Epithelial cell of alveolus of lung (primary cell): ENCODE measurements around the gene NUCB1. TPM values are rescaled to one million over a fixed set of nuclear protein-coding genes. Genes with fewer than 3 reads are reported as not detected.

Source experiments
- total RNA-seq: library from RNA; depleted of rRNA; stranded (reverse); fragments of >200 nt; gene quantifications from 2 replicates; pipeline ENCODE4 v1.2.1, GENCODE V29; 2015

Gene NUCB1
- total RNA-seq, result 337 and 467 TPM in 2 replicates

GRCh38 chr19:48899781-48900476 is at the start of gene NUCB1:
Gene NUCB1 (plus strand): TSS chr19:48900312. CDS start chr19:48900797, 485 bp downstream.

GRCh38 chr19:48868114-48868886 is 31.8 kb upstream of the NUCB1 start, which contains the start of gene PLEKHA4:
Gene PLEKHA4 (minus strand): TSS chr19:48868617. CDS start chr19:48867620, 997 bp downstream.

GRCh38 chr19:48872182-48872883 is 27.8 kb upstream of the NUCB1 start, which contains the start of gene PPP1R15A:
Gene PPP1R15A (plus strand): TSS chr19:48872421. CDS start chr19:48873234, 813 bp downstream.

GRCh38 chr19:48933382-48933932 is 33.3 kb downstream of the NUCB1 start, which contains the start of gene DHDH:
Gene DHDH (plus strand): TSS chr19:48933699. CDS start chr19:48933722, 23 bp downstream.

GRCh38 chr19:48954595-48955307 is 54.6 kb downstream of the NUCB1 start, which contains the start of gene BAX:
Gene BAX (plus strand): TSS chr19:48954875. CDS start chr19:48954929, 54 bp downstream.

GRCh38 chr19:48965040-48965805 is 65.1 kb downstream of the NUCB1 start, which contains the start of gene FTL:
Gene FTL (plus strand): TSS chr19:48965309. CDS start chr19:48965508, 199 bp downstream.

Other genes with a start within 250 kb of the NUCB1 start
- gene NTN5, start 227.3 kb upstream of the NUCB1 start, total RNA-seq, result 0.72 TPM in 1 of 2 replicates, not detected in the other
- 0.13 TPM in 1 of 2 replicates, not detected in the other for gene FUT2, start 204.3 kb upstream of the NUCB1 start, total RNA-seq
- gene MAMSTR, start 180.6 kb upstream of the NUCB1 start, total RNA-seq, result 0.56 and 1.6 TPM in 2 replicates
- gene RASIP1, start 159.7 kb upstream of the NUCB1 start, total RNA-seq, result 3.4 and 8.3 TPM in 2 replicates
- 0.56 TPM in 1 of 2 replicates, not detected in the other for gene IZUMO1, start 153.4 kb upstream of the NUCB1 start, total RNA-seq
- gene FUT1, start 147.7 kb upstream of the NUCB1 start, total RNA-seq, result 0.39 TPM in 1 of 2 replicates, not detected in the other
- not detected in 2 replicates for gene FGF21, start 144.8 kb upstream of the NUCB1 start, total RNA-seq
- gene BCAT2, start 89.3 kb upstream of the NUCB1 start, total RNA-seq, result 54.6 and 56.7 TPM in 2 replicates
- gene HSD17B14, start 63.8 kb upstream of the NUCB1 start, total RNA-seq, result 4.0 and 4.6 TPM in 2 replicates
- gene PLEKHA4, start 31.7 kb upstream of the NUCB1 start, total RNA-seq, result 18.4 and 23.8 TPM in 2 replicates
- 34.5 and 39.9 TPM in 2 replicates for gene PPP1R15A, start 27.9 kb upstream of the NUCB1 start, total RNA-seq
- gene TULP2, start 1.6 kb upstream of the NUCB1 start, total RNA-seq, result not detected in 2 replicates
- gene DHDH, start 33.4 kb downstream of the NUCB1 start, total RNA-seq, result 0.16 TPM in 1 of 2 replicates, not detected in the other
- gene BAX, start 54.6 kb downstream of the NUCB1 start, total RNA-seq, result 111 and 161 TPM in 2 replicates
- gene FTL, start 65.0 kb downstream of the NUCB1 start, total RNA-seq, result 4,137 and 8,306 TPM in 2 replicates
- 47.3 and 78.4 TPM in 2 replicates for gene GYS1, start 93.0 kb downstream of the NUCB1 start, total RNA-seq
- 111 and 241 TPM in 2 replicates for gene RUVBL2, start 93.6 kb downstream of the NUCB1 start, total RNA-seq
- gene LHB, start 116.8 kb downstream of the NUCB1 start, total RNA-seq, result 0.52 and 1.2 TPM in 2 replicates
- gene CGB3, start 124.0 kb downstream of the NUCB1 start, total RNA-seq, result 1.3 TPM in 1 of 2 replicates, not detected in the other
- gene CGB2, start 131.6 kb downstream of the NUCB1 start, total RNA-seq, result not detected in 2 replicates
- not detected in 2 replicates for gene CGB1, start 136.6 kb downstream of the NUCB1 start, total RNA-seq
- 12.3 TPM in 1 of 2 replicates, not detected in the other for gene CGB5, start 143.5 kb downstream of the NUCB1 start, total RNA-seq
- 0.91 TPM in 1 of 2 replicates, not detected in the other for gene CGB8, start 148.8 kb downstream of the NUCB1 start, total RNA-seq
- 0.40 and 2.7 TPM in 2 replicates for gene CGB7, start 157.4 kb downstream of the NUCB1 start, total RNA-seq
- not detected in 2 replicates for gene NTF4, start 164.5 kb downstream of the NUCB1 start, total RNA-seq
- gene KCNA7, start 172.4 kb downstream of the NUCB1 start, total RNA-seq, result not detected in 2 replicates
- gene SNRNP70, start 185.1 kb downstream of the NUCB1 start, total RNA-seq, result 119 and 145 TPM in 2 replicates
- 3.1 and 7.0 TPM in 2 replicates for gene LIN7B, start 214.1 kb downstream of the NUCB1 start, total RNA-seq
- 0.32 and 4.8 TPM in 2 replicates for gene C19orf73, start 218.8 kb downstream of the NUCB1 start, total RNA-seq
- 2.1 and 8.9 TPM in 2 replicates for gene PPFIA3, start 219.2 kb downstream of the NUCB1 start, total RNA-seq